ENCODE results near the gene EFCAB6.
A peak's percentile ranks its signal among the peaks of the same experiment; 100 is the strongest.

EFCAB6 gene

GRCh38 chr22:43827926-43828724 lies 16.0 kb upstream of the EFCAB6 start:
- no peak overlapping the region for H3K18ac ChIP-seq (ENCODE audit: low read length)
- H3K27me3 ChIP-seq (ENCODE audit: control insufficient read depth in 3 of 3, insufficient read depth in 3 of 3, low read depth in 1 of 3, low read length in 3 of 3), result no peaks in the 10 kb centered on the region
- no peak overlapping the region for H3K27ac ChIP-seq (replicated peaks; ENCODE audit: low read length)
- WGBS, 2 donors (ENCODE audit: extremely low coverage in 2 of 2, insufficient read length in 2 of 2, insufficient replicate concordance in 1 of 2), result no CpG with 5 or more reads among the region's 16 CpGs
- no peak overlapping the region for H3K4me3 ChIP-seq (ENCODE audit: low read length in 2 of 2)
- no peak overlapping the region for H4K8ac ChIP-seq (ENCODE audit: low read depth, low read length)
- no peaks in the 10 kb centered on the region for H3K79me1 ChIP-seq (ENCODE audit: low read depth, low read length)
- peaks cover 4 to 55% of the 10 kb centered on the region in 2 donors for H3K36me3 ChIP-seq (replicated peaks in 1 of 2; ENCODE audit: control insufficient read depth in 2 of 2, insufficient read depth in 2 of 2, low read length in 2 of 2)
- H2BK15ac ChIP-seq (ENCODE audit: low read length), result no peak overlapping the region
- peak overlapping the region; percentile 53 for H3K9ac ChIP-seq (ENCODE audit: low read depth, low read length, poor library complexity)
- H2BK5ac ChIP-seq (ENCODE audit: low read length), result no peak overlapping the region
- no peak overlapping the region for H2BK120ac ChIP-seq (ENCODE audit: low read depth, low read length)
- H3K23ac ChIP-seq (ENCODE audit: low read depth, low read length, poor library complexity), result no peak overlapping the region
- H2AFZ ChIP-seq (ENCODE audit: low read length), result no peak overlapping the region
- peaks cover 15 to 17% of the 10 kb centered on the region in 2 donors for H3K4me1 ChIP-seq (ENCODE audit: control insufficient read depth in 2 of 2, insufficient read depth in 1 of 2, low read depth in 1 of 2, low read length in 2 of 2)
- no peak overlapping the region for H2AK5ac ChIP-seq (ENCODE audit: low read depth, low read length)
- no peak overlapping the region for H3K4ac ChIP-seq (ENCODE audit: low read length)
- H4K91ac ChIP-seq (ENCODE audit: low read depth, low read length, poor library complexity), result no peak overlapping the region
- no peak for DNase-seq (ENCODE audit: low spot score)
- H2BK12ac ChIP-seq (ENCODE audit: low read length), result no peak overlapping the region
- H3K9me3 ChIP-seq (replicated peaks in 1 of 2; ENCODE audit: control insufficient read depth in 2 of 2, insufficient read depth in 1 of 2, low read depth in 1 of 2, low read length in 2 of 2), result peaks cover 0 to 3% of the 10 kb centered on the region in 2 donors
- no peak overlapping the region for H3K4me2 ChIP-seq (ENCODE audit: insufficient read depth, low read length, poor library complexity, severe bottlenecking)
- H3K14ac ChIP-seq (ENCODE audit: low read length), result no peak overlapping the region

GRCh38 chr22:43827003-43827735 lies 15.1 kb upstream of the EFCAB6 start:
- Histone ChIP-seq H3K4me3 (ENCODE audit: low read length in 2 of 2) (no peak overlapping the region), H3K4me1 (ENCODE audit: control insufficient read depth in 2 of 2, insufficient read depth in 1 of 2, low read depth in 1 of 2, low read length in 2 of 2) (peaks cover 19 to 20% of the 10 kb centered on the region in 2 donors), H3K27ac (replicated peaks; ENCODE audit: low read length) (no peak overlapping the region), H2BK5ac (ENCODE audit: low read length) (no peak overlapping the region), H2BK120ac (ENCODE audit: low read depth, low read length) (no peak overlapping the region), H3K4me2 (ENCODE audit: insufficient read depth, low read length, poor library complexity, severe bottlenecking) (no peak overlapping the region), H2BK15ac (ENCODE audit: low read length) (no peak overlapping the region), H3K27me3 (ENCODE audit: control insufficient read depth in 3 of 3, insufficient read depth in 3 of 3, low read depth in 1 of 3, low read length in 3 of 3) (no peaks in the 10 kb centered on the region), H3K9ac (ENCODE audit: low read depth, low read length, poor library complexity) (no peak overlapping the region), H3K9me3 (replicated peaks in 1 of 2; ENCODE audit: control insufficient read depth in 2 of 2, insufficient read depth in 1 of 2, low read depth in 1 of 2, low read length in 2 of 2) (peaks cover 0 to 3% of the 10 kb centered on the region in 2 donors), H3K18ac (ENCODE audit: low read length) (no peak overlapping the region), H2AFZ (ENCODE audit: low read length) (no peak overlapping the region), H2BK12ac (ENCODE audit: low read length) (no peak overlapping the region), H3K14ac (ENCODE audit: low read length) (no peak overlapping the region), H3K4ac (ENCODE audit: low read length) (no peak overlapping the region), H2AK5ac (ENCODE audit: low read depth, low read length) (no peak overlapping the region), H3K23ac (ENCODE audit: low read depth, low read length, poor library complexity) (no peak overlapping the region), H4K91ac (ENCODE audit: low read depth, low read length, poor library complexity) (no peak overlapping the region), H3K36me3 (replicated peaks in 1 of 2; ENCODE audit: control insufficient read depth in 2 of 2, insufficient read depth in 2 of 2, low read length in 2 of 2) (peaks cover 4 to 54% of the 10 kb centered on the region in 2 donors), H3K79me1 (ENCODE audit: low read depth, low read length) (no peaks in the 10 kb centered on the region), H4K8ac (ENCODE audit: low read depth, low read length) (no peak overlapping the region)
- no peak for DNase-seq (ENCODE audit: low spot score)
- WGBS, 2 donors (ENCODE audit: extremely low coverage in 2 of 2, insufficient read length in 2 of 2, insufficient replicate concordance in 1 of 2), result no CpG with 5 or more reads among the region's 13 CpGs

- no peak overlapping the region for H2BK15ac ChIP-seq (ENCODE audit: low read length)
- DNase-seq (ENCODE audit: low spot score), result no peak
- no peak overlapping the region for H2AFZ ChIP-seq (ENCODE audit: low read length)
Observed at GRCh38 chr22:43826142-43827002, 14.3 kb upstream of the EFCAB6 start.

More at GRCh38 chr22:43826142-43827002, 14.3 kb upstream of the EFCAB6 start:
- H2BK5ac ChIP-seq (ENCODE audit: low read length), result no peak overlapping the region
- H3K4me2 ChIP-seq (ENCODE audit: insufficient read depth, low read length, poor library complexity, severe bottlenecking), result no peak overlapping the region
- peaks cover 2 to 46% of the 10 kb centered on the region in 2 donors for H3K36me3 ChIP-seq (replicated peaks in 1 of 2; ENCODE audit: control insufficient read depth in 2 of 2, insufficient read depth in 2 of 2, low read length in 2 of 2)
- WGBS, 2 donors (ENCODE audit: extremely low coverage in 2 of 2, insufficient read length in 2 of 2, insufficient replicate concordance in 1 of 2), result no CpG with 5 or more reads among the region's 16 CpGs
- no peak overlapping the region for H3K23ac ChIP-seq (ENCODE audit: low read depth, low read length, poor library complexity)
- H3K4ac ChIP-seq (ENCODE audit: low read length), result no peak overlapping the region
- H4K8ac ChIP-seq (ENCODE audit: low read depth, low read length), result no peak overlapping the region
- no peak overlapping the region for H4K91ac ChIP-seq (ENCODE audit: low read depth, low read length, poor library complexity)
- H3K14ac ChIP-seq (ENCODE audit: low read length), result no peak overlapping the region
- no peaks in the 10 kb centered on the region for H3K27me3 ChIP-seq (ENCODE audit: control insufficient read depth in 3 of 3, insufficient read depth in 3 of 3, low read depth in 1 of 3, low read length in 3 of 3)
- H2AK5ac ChIP-seq (ENCODE audit: low read depth, low read length), result no peak overlapping the region
- no peak overlapping the region for H3K9ac ChIP-seq (ENCODE audit: low read depth, low read length, poor library complexity)
- H3K79me1 ChIP-seq (ENCODE audit: low read depth, low read length), result no peaks in the 10 kb centered on the region
- peaks cover 19 to 20% of the 10 kb centered on the region in 2 donors for H3K4me1 ChIP-seq (ENCODE audit: control insufficient read depth in 2 of 2, insufficient read depth in 1 of 2, low read depth in 1 of 2, low read length in 2 of 2)
- peaks cover 0 to 7% of the 10 kb centered on the region in 2 donors for H3K9me3 ChIP-seq (replicated peaks in 1 of 2; ENCODE audit: control insufficient read depth in 2 of 2, insufficient read depth in 1 of 2, low read depth in 1 of 2, low read length in 2 of 2)
- no peak overlapping the region for H3K4me3 ChIP-seq (ENCODE audit: low read length in 2 of 2)
- H3K18ac ChIP-seq (ENCODE audit: low read length), result peak overlapping the region; percentile 32
- no peak overlapping the region for H3K27ac ChIP-seq (replicated peaks; ENCODE audit: low read length)
- no peak overlapping the region for H2BK120ac ChIP-seq (ENCODE audit: low read depth, low read length)
- no peak overlapping the region for H2BK12ac ChIP-seq (ENCODE audit: low read length)

Data from neuronal stem cell (in vitro differentiated cells).